ENCODE data around the gene ZNF839. TPM values are rescaled to one million over a fixed set of nuclear protein-coding genes. Genes with fewer than 3 reads are reported as not detected.

Gene ZNF839
- total RNA-seq, 2 experiments from 2014 or later, result 13.9 to 17.3 TPM

DNA sequence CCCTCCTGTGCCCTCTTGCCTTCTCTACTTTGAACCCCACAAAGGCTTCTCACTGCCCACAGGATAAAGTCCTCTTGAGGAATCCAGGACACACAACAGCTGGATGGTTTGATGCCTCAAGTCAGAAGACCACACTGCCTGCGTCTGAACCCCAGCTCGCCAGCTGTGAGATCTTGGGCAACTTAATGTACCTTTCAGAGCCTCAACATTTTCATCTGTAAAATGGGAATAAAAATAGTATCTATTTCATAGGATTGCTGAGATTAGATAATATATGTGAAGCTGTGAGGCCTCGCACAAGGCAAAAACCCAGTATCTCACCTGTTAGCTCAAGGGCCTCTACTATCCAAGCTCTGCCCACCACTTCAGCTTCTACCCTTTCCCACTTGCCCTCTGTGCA is 40.8 kb downstream of the ZNF839 start:
- DNase-seq (no peak), ATAC-seq (ENCODE audit: low read depth) (no peak)
- Mint-ChIP-seq H3K36me3 (peaks cover 2% of the 10 kb centered on the region), H3K27ac (no peak overlapping the region), H3K4me3 (no peak overlapping the region), H3K9me3 (no peaks in the 10 kb centered on the region), H3K4me1 (peaks cover 24% of the 10 kb centered on the region), H3K27me3 (no peaks in the 10 kb centered on the region)
- POLR2A ChIA-PET, result no interaction called here

DNA sequence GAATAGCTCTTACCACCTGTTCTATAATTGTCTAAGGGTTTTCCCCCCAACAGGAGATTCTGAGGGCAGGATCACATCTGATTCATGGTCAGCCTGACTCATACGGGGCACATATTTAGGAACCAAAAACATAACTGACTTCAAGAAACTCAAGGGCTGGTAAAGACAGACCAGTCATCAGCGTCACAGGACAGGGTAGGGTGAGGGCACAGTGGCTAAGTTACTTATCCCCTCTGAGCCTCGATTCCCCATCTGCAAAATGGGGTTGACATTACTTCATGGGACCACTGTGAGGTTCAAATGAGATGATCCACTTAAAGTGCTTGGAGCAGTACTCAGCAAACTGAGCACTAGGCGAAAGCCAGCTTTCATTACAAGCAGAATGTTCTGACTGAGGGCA is 42.5 kb downstream of the ZNF839 start:
- no peaks in the 10 kb centered on the region for H3K27me3 Mint-ChIP-seq
- peak; percentile 17 for ATAC-seq (ENCODE audit: low read depth)
- peak overlapping the region; percentile 91 for H3K4me3 Mint-ChIP-seq
- no peaks in the 10 kb centered on the region for H3K9me3 Mint-ChIP-seq
- no peak for DNase-seq
- peaks cover 26% of the 10 kb centered on the region for H3K4me1 Mint-ChIP-seq
- POLR2A ChIA-PET, result interaction anchor here (0.7 to 1.9 kb wide), 9 partner anchors 10 to 222 kb away, joined by 3 to 13 read pairs (median 3); partner anchors contain the start of genes ANKRD9, WDR20 and ZNF839
- peak overlapping the region; percentile 86 for H3K27ac Mint-ChIP-seq
- H3K36me3 Mint-ChIP-seq, result peaks cover 2% of the 10 kb centered on the region

DNA sequence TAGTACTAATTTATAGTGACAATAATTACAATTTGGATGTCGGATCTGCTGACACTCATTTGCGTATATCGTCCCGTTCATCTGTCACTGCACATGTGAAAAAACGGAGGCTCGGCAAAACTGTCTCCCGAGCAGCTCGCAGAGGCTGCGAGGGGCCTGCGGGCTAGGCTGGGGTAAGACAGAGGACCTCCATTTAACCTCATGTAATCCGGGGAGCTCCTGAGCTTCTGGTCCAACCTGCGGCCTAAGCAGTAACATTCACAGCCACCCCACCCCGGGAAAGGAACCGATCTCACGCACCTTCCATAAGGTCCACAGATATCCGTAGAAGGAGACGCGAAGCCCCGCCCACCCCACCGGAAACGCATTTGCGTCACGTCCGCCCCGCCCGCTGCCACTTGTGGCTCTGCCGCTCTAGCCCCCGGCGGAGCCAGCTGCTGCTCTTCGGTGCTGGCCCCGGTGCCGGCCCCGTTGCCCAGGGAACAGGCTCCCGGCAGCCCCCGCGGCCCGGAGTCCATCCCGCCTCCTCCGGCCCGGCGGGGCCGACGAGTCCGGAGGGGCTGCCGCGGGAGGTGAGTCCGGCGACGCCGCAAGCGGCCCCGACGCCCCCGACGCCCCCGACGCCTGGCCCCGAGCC is 43.1 kb downstream of the ZNF839 start, which contains the start of the genes CINP and TECPR2:
TSS of gene CINP (minus strand) at position 346 of the 637 bp plus-strand sequence. CDS start at position 307, 39 bp downstream.
TSS of gene TECPR2 (plus strand) at position 397 of the 637 bp plus-strand sequence. CDS start 13,781 bp downstream, outside the sequence.
- Mint-ChIP-seq H3K27me3 (no peaks in the 10 kb centered on the region), H3K36me3 (peaks cover 2% of the 10 kb centered on the region), H3K4me3 (peak within 1 kb of the TSS; percentile 91), H3K9me3 (no peaks in the 10 kb centered on the region), H3K27ac (peak within 1 kb of the TSS; percentile 86), H3K4me1 (peaks cover 31% of the 10 kb centered on the region)
- POLR2A ChIA-PET, result interaction anchor here (0.7 to 1.9 kb wide), 11 partner anchors 10 to 223 kb away, joined by 3 to 13 read pairs (median 3); partner anchors contain the start of genes ANKRD9, WDR20 and ZNF839
- peak; percentile 95 for DNase-seq
- peak; percentile 92 for ATAC-seq (ENCODE audit: low read depth)

DNA sequence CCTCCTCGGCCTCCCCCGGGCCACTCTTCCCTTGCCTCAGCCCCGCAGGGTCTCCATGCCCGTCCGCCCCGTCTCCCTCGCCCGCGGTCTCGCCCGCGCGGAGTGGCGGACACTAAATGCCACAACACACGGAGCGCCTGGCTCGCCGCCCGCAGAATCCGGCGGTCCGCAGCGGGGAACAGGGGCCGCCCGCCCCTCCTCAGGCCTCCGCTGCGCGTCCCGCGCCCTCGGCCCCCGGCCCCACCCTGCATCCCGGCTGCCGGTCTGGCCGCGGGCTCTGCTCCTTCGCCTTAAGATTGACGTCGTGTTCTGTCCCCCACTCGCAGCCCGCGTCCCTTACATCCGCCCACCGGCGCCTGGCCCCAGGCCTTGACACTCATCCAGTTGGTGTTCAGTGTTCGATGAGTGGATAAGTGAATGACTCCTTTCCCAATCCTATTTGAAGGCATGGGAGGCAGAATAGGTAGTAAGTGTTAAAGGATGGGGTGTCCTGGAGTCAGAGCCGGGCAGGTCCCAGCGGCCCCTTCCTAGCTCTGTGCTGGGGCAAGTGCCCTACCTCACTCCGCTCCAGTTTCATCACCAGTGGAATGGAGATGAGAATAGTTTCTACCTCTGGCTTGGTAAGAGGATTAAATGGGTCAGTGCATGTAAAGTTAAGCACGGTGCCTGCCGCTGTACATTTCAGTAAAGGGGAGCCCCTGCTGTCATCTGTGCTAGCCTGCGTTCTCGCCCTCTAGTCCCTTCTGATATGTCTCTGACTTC is 43.8 kb downstream of the ZNF839 start:
- POLR2A ChIA-PET, result interaction anchor here (0.8 to 1.9 kb wide), 8 partner anchors 31 to 223 kb away, joined by 3 to 13 read pairs (median 3); partner anchors contain the start of genes ANKRD9, WDR20 and ZNF839
- H3K27me3 Mint-ChIP-seq, result no peaks in the 10 kb centered on the region
- H3K9me3 Mint-ChIP-seq, result no peaks in the 10 kb centered on the region
- peaks cover 2% of the 10 kb centered on the region for H3K36me3 Mint-ChIP-seq
- H3K4me1 Mint-ChIP-seq, result peaks cover 32% of the 10 kb centered on the region
- ATAC-seq (ENCODE audit: low read depth) (peak; percentile 16), DNase-seq (peak; percentile 62)
- peak overlapping the region; percentile 86 for H3K27ac Mint-ChIP-seq
- no peak overlapping the region for H3K4me3 Mint-ChIP-seq

GRCh38 chr14:102370305-102370809 is 50.8 kb downstream of the ZNF839 start:
- no peak overlapping the region for H3K4me3 Mint-ChIP-seq
- H3K27ac Mint-ChIP-seq, result no peak overlapping the region
- H3K36me3 Mint-ChIP-seq, result peaks cover 5% of the 10 kb centered on the region
- POLR2A ChIA-PET, result no interaction called here
- no peaks in the 10 kb centered on the region for H3K9me3 Mint-ChIP-seq
- no peaks in the 10 kb centered on the region for H3K27me3 Mint-ChIP-seq
- H3K4me1 Mint-ChIP-seq, result peaks cover 19% of the 10 kb centered on the region
- ATAC-seq (ENCODE audit: low read depth) (no peak), DNase-seq (no peak)

DNA sequence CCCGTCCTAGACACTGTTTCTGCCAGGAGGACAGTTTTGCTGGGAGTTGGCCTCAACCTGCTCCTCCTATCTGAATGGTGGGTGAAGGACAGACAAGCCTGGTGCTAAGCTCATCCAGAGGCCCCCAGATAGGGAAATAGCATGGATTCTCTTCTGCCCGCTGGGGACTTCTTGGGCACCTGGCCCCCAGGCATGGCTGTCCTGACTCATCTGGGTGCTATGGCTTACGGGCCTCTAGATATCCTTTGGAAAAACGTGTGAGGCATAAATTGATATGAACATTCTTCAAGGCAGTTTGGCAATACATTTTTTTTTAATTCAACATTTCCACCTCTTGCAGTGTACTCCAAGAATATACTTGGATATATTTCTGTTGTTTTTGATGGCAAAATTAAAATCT is 51.8 kb downstream of the ZNF839 start:
- Mint-ChIP-seq H3K27ac (no peak overlapping the region), H3K9me3 (no peaks in the 10 kb centered on the region), H3K4me1 (peaks cover 19% of the 10 kb centered on the region), H3K27me3 (no peaks in the 10 kb centered on the region), H3K4me3 (no peak overlapping the region), H3K36me3 (peaks cover 3% of the 10 kb centered on the region)
- POLR2A ChIA-PET, result no interaction called here
- no peak for ATAC-seq (ENCODE audit: low read depth)
- DNase-seq, result no peak

- H3K27ac Mint-ChIP-seq, result no peak overlapping the region
- ATAC-seq (ENCODE audit: low read depth) (no peak), DNase-seq (no peak)
- no peaks in the 10 kb centered on the region for H3K27me3 Mint-ChIP-seq
- no peak overlapping the region for H3K4me3 Mint-ChIP-seq
- no peaks in the 10 kb centered on the region for H3K9me3 Mint-ChIP-seq
- H3K36me3 Mint-ChIP-seq, result peaks cover 3% of the 10 kb centered on the region
- POLR2A ChIA-PET, result no interaction called here
- peaks cover 20% of the 10 kb centered on the region for H3K4me1 Mint-ChIP-seq
These were observed 53.6 kb downstream of the ZNF839 start for GRCh38 chr14:102373110-102373509.

- no peak for DNase-seq
- Mint-ChIP-seq H3K9me3 (no peaks in the 10 kb centered on the region), H3K4me3 (no peak overlapping the region), H3K4me1 (peaks cover 16% of the 10 kb centered on the region), H3K27me3 (no peaks in the 10 kb centered on the region), H3K27ac (no peak overlapping the region), H3K36me3 (peaks cover 3% of the 10 kb centered on the region)
- no peak for ATAC-seq (ENCODE audit: low read depth)
- POLR2A ChIA-PET, result no interaction called here
These were observed 54.7 kb downstream of the ZNF839 start for GRCh38 chr14:102374264-102374663.

DNA sequence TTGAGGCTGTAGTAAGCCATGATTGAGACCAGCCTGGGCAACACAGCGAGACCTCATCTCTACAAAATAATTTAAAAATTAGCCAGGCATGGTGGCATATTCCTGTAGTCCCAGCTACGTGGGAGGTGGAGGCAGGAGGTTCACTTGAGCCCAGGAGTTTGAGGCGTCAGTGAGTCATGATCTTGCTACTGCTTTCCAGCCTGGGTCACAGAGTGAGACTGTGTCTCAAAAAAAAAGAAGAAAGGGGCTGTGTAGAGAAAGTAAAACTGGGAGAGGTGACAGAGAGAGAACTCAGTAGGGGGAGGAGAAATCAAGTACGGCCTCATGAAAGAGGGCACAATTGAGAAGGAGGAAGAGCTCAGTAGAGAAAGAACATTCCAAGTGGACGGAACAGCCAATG is 55.6 kb downstream of the ZNF839 start:
- Mint-ChIP-seq H3K4me3 (no peak overlapping the region), H3K4me1 (peaks cover 15% of the 10 kb centered on the region), H3K9me3 (no peaks in the 10 kb centered on the region), H3K27ac (no peak overlapping the region), H3K27me3 (no peaks in the 10 kb centered on the region), H3K36me3 (peaks cover 5% of the 10 kb centered on the region)
- no peak for ATAC-seq (ENCODE audit: low read depth)
- DNase-seq, result no peak
- POLR2A ChIA-PET, result no interaction called here

- POLR2A ChIA-PET, result no interaction called here
- no peak overlapping the region for H3K27ac Mint-ChIP-seq
- ATAC-seq (ENCODE audit: low read depth) (no peak), DNase-seq (no peak)
- no peaks in the 10 kb centered on the region for H3K27me3 Mint-ChIP-seq
- peaks cover 4% of the 10 kb centered on the region for H3K36me3 Mint-ChIP-seq
- no peak overlapping the region for H3K4me3 Mint-ChIP-seq
- H3K4me1 Mint-ChIP-seq, result peaks cover 12% of the 10 kb centered on the region
- H3K9me3 Mint-ChIP-seq, result no peaks in the 10 kb centered on the region
These were observed 58.1 kb downstream of the ZNF839 start for GRCh38 chr14:102377696-102378095.

DNA sequence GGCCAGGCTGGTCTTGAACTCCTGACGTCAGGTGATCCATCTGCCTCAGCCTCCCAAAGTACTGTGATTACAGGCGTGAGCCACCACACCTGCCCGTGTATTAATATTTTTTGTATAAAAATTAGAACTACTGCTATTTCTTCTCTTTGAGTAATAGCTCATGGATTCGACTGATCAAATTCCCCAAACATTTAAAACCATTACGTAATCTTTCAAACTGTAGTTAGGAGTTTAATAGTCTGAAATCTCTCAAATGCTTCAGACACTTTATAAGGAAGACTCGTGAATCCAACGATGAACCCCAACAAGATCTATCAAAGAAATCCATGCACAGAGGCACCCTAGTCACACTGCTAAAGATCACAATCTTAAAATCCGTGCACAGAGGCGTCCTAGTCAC is 59.3 kb downstream of the ZNF839 start:
- no peak for DNase-seq
- H3K4me3 Mint-ChIP-seq, result no peak overlapping the region
- peaks cover 4% of the 10 kb centered on the region for H3K36me3 Mint-ChIP-seq
- ATAC-seq (ENCODE audit: low read depth), result no peak
- H3K27ac Mint-ChIP-seq, result no peak overlapping the region
- H3K4me1 Mint-ChIP-seq, result peaks cover 12% of the 10 kb centered on the region
- no peaks in the 10 kb centered on the region for H3K27me3 Mint-ChIP-seq
- POLR2A ChIA-PET, result no interaction called here
- no peaks in the 10 kb centered on the region for H3K9me3 Mint-ChIP-seq

- DNase-seq (no peak), ATAC-seq (ENCODE audit: low read depth) (no peak)
- POLR2A ChIA-PET, result no interaction called here
- H3K27ac Mint-ChIP-seq, result no peak overlapping the region
- H3K4me3 Mint-ChIP-seq, result no peak overlapping the region
- no peaks in the 10 kb centered on the region for H3K4me1 Mint-ChIP-seq
- no peaks in the 10 kb centered on the region for H3K27me3 Mint-ChIP-seq
- peaks cover 10% of the 10 kb centered on the region for H3K36me3 Mint-ChIP-seq
- no peaks in the 10 kb centered on the region for H3K9me3 Mint-ChIP-seq
These were observed 67.5 kb downstream of the ZNF839 start for GRCh38 chr14:102387086-102387485.

DNA sequence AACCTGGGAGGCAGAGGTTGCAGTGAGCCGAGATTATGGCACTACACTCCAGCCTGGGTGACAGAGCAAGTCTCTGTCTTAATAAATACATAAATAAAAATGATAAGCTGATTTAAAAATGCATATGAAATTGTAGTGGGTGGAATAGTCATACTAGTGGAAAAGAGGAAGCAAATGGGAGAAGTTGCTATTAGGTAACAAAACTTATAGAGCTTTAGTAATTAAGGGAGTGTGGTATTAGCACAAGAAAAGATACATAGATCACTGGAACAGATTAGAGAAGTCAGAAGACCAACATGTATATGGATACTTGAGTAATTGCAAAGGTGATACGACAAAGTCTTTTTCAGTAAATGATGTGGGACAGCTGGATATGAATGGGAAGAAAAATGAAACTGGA is 69.7 kb downstream of the ZNF839 start:
- DNase-seq (no peak), ATAC-seq (ENCODE audit: low read depth) (no peak)
- Mint-ChIP-seq H3K4me1 (peaks cover 2% of the 10 kb centered on the region), H3K4me3 (no peak overlapping the region), H3K9me3 (peaks cover 1% of the 10 kb centered on the region), H3K36me3 (peaks cover 16% of the 10 kb centered on the region), H3K27me3 (no peaks in the 10 kb centered on the region), H3K27ac (no peak overlapping the region)
- POLR2A ChIA-PET, result no interaction called here
